Adrenal gland (tissue), 12 donors: Measurements from ENCODE around the gene IL17RA. TPM values are rescaled to one million over a fixed set of nuclear protein-coding genes. Genes with fewer than 3 reads are reported as not detected.

ENCODE experiments used
- DNase-seq, 7 donors: peaks; one replicate each; pipeline ENCODE4 v3.0.0-alpha.2; 2019 to 2020
- H3K27ac ChIP-seq, 5 donors: fragments of 200-600 bp; sonication (generic) in 4 of 5; 1 replicate in 3 of 5; 2 replicates in 2 of 5; pipeline versions ENCODE4 v1.5.1 to v1.8.0; 2016 to 2020; ENCODE audit warnings: mild to moderate bottlenecking in 1 of 5
- H3K27me3 ChIP-seq: fragments of 200-600 bp; 2 replicates; pipeline ENCODE4 v1.8.0; 2021
- H3K36me3 ChIP-seq, 2 donors: fragments of 200-600 bp; replicated peaks in 1 of 2; 1 replicate in 1 of 2; 2 replicates in 1 of 2; pipeline versions ENCODE4 v1.5.1 to v1.8.0; 2018 to 2022
- H3K4me1 ChIP-seq, 2 donors: fragments of 200-600 bp; replicated peaks in 1 of 2; 1 replicate in 1 of 2; 2 replicates in 1 of 2; pipeline versions ENCODE4 v1.5.1 to v1.8.0; 2018 to 2021
- H3K4me3 ChIP-seq, 4 donors: fragments of 200-600 bp; sonication (generic) in 3 of 4; one replicate each; pipeline ENCODE4 v1.5.1; 2016 to 2018
- H3K9me3 ChIP-seq, 3 donors: fragments of 200-600 bp; sonication (generic) in 1 of 3; replicated peaks in 1 of 3; 1 replicate in 2 of 3; 2 replicates in 1 of 3; pipeline versions ENCODE4 v1.5.1 to v1.8.0; 2016 to 2021
- CTCF ChIP-seq, 6 experiments: fragments of 450-650 bp in 4 of 6; fragments of 200-600 bp in 2 of 6; sonication (generic) in 1 of 6; IDR thresholded peaks; 1 replicate in 5 of 6; 2 replicates in 1 of 6; pipeline versions ENCODE4 v1.5.1 to v1.8.0; 2016 to 2021; ENCODE audit warnings: antibody characterized with exemption in 6 of 6, mild to moderate bottlenecking in 2 of 6, moderate library complexity in 1 of 6
- POLR2A ChIP-seq, 2 donors: fragments of 450-650 bp; IDR thresholded peaks; one replicate each; pipeline ENCODE4 v1.6.1; 2017; ENCODE audit warnings: antibody characterized with exemption in 2 of 2, mild to moderate bottlenecking in 2 of 2, moderate library complexity in 1 of 2
- WGBS, 4 donors: extraction: QIAGEN DNeasy Blood & Tissue Kit in 2 of 4; methylation state at CpG; one replicate each; pipeline versions ENCODE4 v1.1.5 to v1.1.7; 2013 to 2017; 5-methylcytosine and 5-hydroxymethylcytosine counted together
- intact Hi-C, 2 donors: fragments of 100-400 bp; cut with DNase I; formaldehyde crosslinking; loops; one replicate each; pipeline versions ENCODE4 v1.14.1 to v1.15.0; 2022 to 2023
- polyA plus RNA-seq, 3 donors: library from polyadenylated mRNA; stranded (reverse); fragments of 200-250 nt in 2 of 3; fragments of 350-450 nt in 1 of 3; fragmentation: Illumina TruSeq in 1 of 3; extraction: RNeasy Lipid Tissue Mini Kit (QIAGEN cat#74804) in 1 of 3; gene quantifications; one replicate each; pipeline ENCODE4 v1.2.3, GENCODE V29; 2013 to 2014
- total RNA-seq, 9 donors: library from RNA; depleted of rRNA in 4 of 9; stranded (reverse); fragments of >200 nt in 4 of 9; fragments of 120-200 nt in 1 of 9; fragmentation: NEBNext Ultra II Directional in 1 of 9; extraction: Animal tissue kit (Norgen Biotek cat#: 25700) in 1 of 9; gene quantifications; one replicate each; pipeline versions ENCODE4 v1.1.0 to v1.2.4, GENCODE V29; 2013 to 2023
- donor health status: healthy with polysubstance abuse.
- donor health status: Bipolar disorder and iron deficiency.
- donor health status: DM: yes; HTN: yes; CAD: no.
- donor health status: DM: no; HTN: no; CAD: no.
- donor health status: DM: no; HTN: no; CAD: no.
- donor health status: DM: yes; HTN: yes; CAD: no.

Gene IL17RA
- total and polyA plus RNA-seq, 12 donors = 2.2 to 31.8 (median 21.5) TPM

DNA sequence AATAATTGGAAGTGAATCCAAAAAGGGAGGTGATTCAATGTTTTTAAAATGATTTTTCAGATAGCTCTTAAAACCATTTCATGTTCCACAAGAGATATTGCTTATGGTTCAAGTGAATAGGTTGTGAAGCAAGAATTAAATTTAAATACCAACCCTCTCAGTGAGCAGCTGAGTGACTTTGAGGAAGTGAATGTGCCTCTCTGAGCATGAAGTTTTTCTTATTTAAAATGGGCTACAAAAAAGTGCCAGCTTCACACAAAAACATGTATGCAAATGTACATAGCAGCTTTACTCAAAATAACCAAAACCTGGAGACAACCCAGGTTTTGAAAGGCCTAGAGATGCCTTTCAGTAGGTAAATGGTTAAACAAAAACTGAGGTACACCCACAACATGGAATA is 41.3 kb upstream of the IL17RA start:
- no peak for TF ChIP-seq CTCF (IDR thresholded peaks at IDR 0.05)
- TF ChIP-seq POLR2A (IDR thresholded peaks at IDR 0.05) = no peak
- no peak for DNase-seq
- H3K36me3 ChIP-seq = no peaks in the 10 kb centered on the region
- no peak overlapping the region for H3K4me3 ChIP-seq
- no peaks in the 10 kb centered on the region for H3K9me3 ChIP-seq
- H3K27me3 ChIP-seq = no peaks in the 10 kb centered on the region
- H3K4me1 ChIP-seq = no peaks in the 10 kb centered on the region
- no peak overlapping the region for H3K27ac ChIP-seq
- intact Hi-C loops = no loop called here

DNA sequence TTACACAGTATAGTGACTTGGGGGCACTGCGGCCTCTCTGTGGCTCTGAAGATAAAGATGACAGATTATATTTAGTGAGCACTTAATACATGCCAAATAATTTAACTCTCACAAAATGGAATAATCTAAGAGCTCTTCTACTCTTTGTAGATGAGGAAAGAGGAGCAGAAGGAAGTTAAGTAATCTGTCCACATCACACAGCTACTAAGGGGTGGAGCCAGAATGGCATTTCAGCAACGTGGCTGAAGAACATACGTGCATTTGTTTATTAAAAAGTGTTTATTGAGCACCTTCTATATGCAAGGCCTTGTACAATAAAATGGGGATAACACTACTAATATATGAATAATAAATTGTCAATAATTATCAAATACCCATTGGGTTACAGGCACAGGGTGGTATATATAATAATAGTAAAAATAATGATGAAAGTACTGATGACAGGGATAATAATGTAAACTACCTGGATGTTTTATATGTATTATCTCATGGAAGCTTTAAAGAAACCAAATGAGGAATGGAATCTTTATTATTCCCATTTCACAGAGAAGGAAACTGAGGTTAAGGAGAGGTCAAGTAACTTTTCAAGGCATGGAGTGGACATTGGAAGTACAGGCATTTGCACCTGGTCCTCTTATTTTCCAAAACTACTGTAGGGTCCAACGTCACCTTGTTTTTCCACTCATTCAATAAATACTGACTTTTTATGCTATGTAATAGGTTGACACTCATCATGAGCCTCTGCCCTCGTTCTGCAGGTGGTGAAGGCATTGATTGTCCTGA is 38.0 kb upstream of the IL17RA start:
- Histone ChIP-seq H3K27me3 (no peaks in the 10 kb centered on the region), H3K4me1 (no peaks in the 10 kb centered on the region), H3K27ac (no peak overlapping the region), H3K9me3 (no peaks in the 10 kb centered on the region), H3K36me3 (no peaks in the 10 kb centered on the region), H3K4me3 (no peak overlapping the region)
- TF ChIP-seq POLR2A (IDR thresholded peaks at IDR 0.05) = no peak
- no peak for TF ChIP-seq CTCF (IDR thresholded peaks at IDR 0.05)
- WGBS, 4 donors = 70 to 79% (median 75%) methylated on average over 5 of the region's 5 CpGs
- DNase-seq = no peak
- intact Hi-C loops = no loop called here

- Histone ChIP-seq H3K4me1 (no peaks in the 10 kb centered on the region), H3K9me3 (no peaks in the 10 kb centered on the region), H3K27ac (no peak overlapping the region), H3K4me3 (no peak overlapping the region), H3K36me3 (no peaks in the 10 kb centered on the region), H3K27me3 (no peaks in the 10 kb centered on the region)
- DNase-seq = no peak
- TF ChIP-seq POLR2A (IDR thresholded peaks at IDR 0.05) (no peak), CTCF (IDR thresholded peaks at IDR 0.05) (no peak)
- WGBS, 4 donors = 66 to 89% (median 78%) methylated on average over 1 of the region's 1 CpG
- intact Hi-C loops = no loop called here
Measured at GRCh38 chr22:17047656-17048055, 37.1 kb upstream of the IL17RA start.

- Histone ChIP-seq H3K4me1 (no peaks in the 10 kb centered on the region), H3K9me3 (no peaks in the 10 kb centered on the region), H3K36me3 (no peaks in the 10 kb centered on the region), H3K4me3 (no peak overlapping the region), H3K27ac (no peak overlapping the region), H3K27me3 (no peaks in the 10 kb centered on the region)
- DNase-seq = peak in 1 of 7 donors; percentile 40
- no peak for TF ChIP-seq POLR2A (IDR thresholded peaks at IDR 0.05)
- TF ChIP-seq CTCF (IDR thresholded peaks at IDR 0.05) = no peak
- 84 to 94% (median 90%) methylated on average over 5 of the region's 5 CpGs for WGBS, 4 donors
- intact Hi-C loops = loop anchor here (2.0 to 10.0 kb wide), 3 partner anchors 119 to 139 kb away; no protein-coding TSS in a partner anchor
Measured at GRCh38 chr22:17056058-17056457, 28.7 kb upstream of the IL17RA start.
